Progenitor cell of endocrine pancreas (in vitro differentiated cells): Measurements from ENCODE around the gene CAPN13. TPM values are rescaled to one million over a fixed set of nuclear protein-coding genes. Genes with fewer than 3 reads are reported as not detected.

ENCODE experiments used
- DNase-seq: peaks from one replicate; pipeline ENCODE4 v3.0.0; 2021; ENCODE audit warnings: low spot score; ENCODE audit not compliant: unreplicated experiment
- H3K27ac Mint-ChIP-seq: 2 replicates; pipeline ENCODE4 v1.8.0; 2021; ENCODE audit warnings: mild to moderate bottlenecking, moderate library complexity, mixed read lengths
- H3K27me3 Mint-ChIP-seq: 2 replicates; pipeline ENCODE4 v1.8.0; 2021; ENCODE audit warnings: mixed read lengths
- H3K36me3 Mint-ChIP-seq: 2 replicates; pipeline ENCODE4 v1.8.0; 2022; ENCODE audit warnings: mixed read lengths; ENCODE audit not compliant: insufficient read depth
- H3K4me1 Mint-ChIP-seq: 2 replicates; pipeline ENCODE4 v1.8.0; 2021; ENCODE audit warnings: low read depth, mixed read lengths
- H3K4me3 Mint-ChIP-seq: 2 replicates; pipeline ENCODE4 v1.8.0; 2021; ENCODE audit warnings: low read depth, mild to moderate bottlenecking, moderate library complexity, mixed read lengths
- H3K9me3 Mint-ChIP-seq: 2 replicates; pipeline ENCODE4 v1.8.0; 2021; ENCODE audit warnings: low read depth, mixed read lengths
- CTCF ChIP-seq: fragments of 200-600 bp; sonication (generic); IDR thresholded peaks from one replicate; pipeline ENCODE4 v1.5.0; 2021; ENCODE audit warnings: antibody characterized with exemption, mild to moderate bottlenecking; ENCODE audit not compliant: unreplicated experiment
- total RNA-seq: library from RNA; stranded (reverse); gene quantifications from 2 replicates; pipeline ENCODE4 v1.2.1, GENCODE V29; 2021

The CAPN13 gene
- total RNA-seq, 1 donor from 2014 or later: 19.0 TPM

- no peaks in the 10 kb centered on the region for H3K9me3 Mint-ChIP-seq
These were observed 76.3 kb downstream of the CAPN13 start for GRCh38 chr2:30730736-30731647.

GRCh38 chr2:30729031-30729430, 78.2 kb downstream of the CAPN13 start:
- no peak for TF ChIP-seq CTCF
- Mint-ChIP-seq H3K4me3 (no peak overlapping the region), H3K4me1 (no peaks in the 10 kb centered on the region), H3K27ac (no peak overlapping the region), H3K36me3 (no peaks in the 10 kb centered on the region), H3K9me3 (no peaks in the 10 kb centered on the region), H3K27me3 (peaks cover 5% of the 10 kb centered on the region)
- DNase-seq: no peak

More at GRCh38 chr2:30730736-30731647, 76.3 kb downstream of the CAPN13 start:
- H3K27me3 Mint-ChIP-seq: no peaks in the 10 kb centered on the region
- no peak overlapping the region for H3K4me3 Mint-ChIP-seq
- no peak overlapping the region for H3K27ac Mint-ChIP-seq
- DNase-seq: no peak
- no peak for TF ChIP-seq CTCF
- no peaks in the 10 kb centered on the region for H3K36me3 Mint-ChIP-seq
- peaks cover 4% of the 10 kb centered on the region for H3K4me1 Mint-ChIP-seq

- Mint-ChIP-seq H3K4me1 (peaks cover 8% of the 10 kb centered on the region), H3K9me3 (peaks cover 4% of the 10 kb centered on the region), H3K27ac (no peak overlapping the region), H3K36me3 (peaks cover 2% of the 10 kb centered on the region), H3K4me3 (no peak overlapping the region), H3K27me3 (peaks cover 9% of the 10 kb centered on the region)
- DNase-seq: no peak
- TF ChIP-seq CTCF: no peak
These were observed 84.1 kb downstream of the CAPN13 start for GRCh38 chr2:30722936-30723725.

- DNase-seq: no peak
- Mint-ChIP-seq H3K27ac (peak overlapping the region; percentile 42), H3K27me3 (peaks cover 16% of the 10 kb centered on the region), H3K36me3 (peaks cover 2% of the 10 kb centered on the region), H3K9me3 (peaks cover 4% of the 10 kb centered on the region), H3K4me1 (peaks cover 13% of the 10 kb centered on the region), H3K4me3 (no peak overlapping the region)
- no peak for TF ChIP-seq CTCF
These were observed 85.3 kb downstream of the CAPN13 start for GRCh38 chr2:30721668-30722647.
